Measurements from ENCODE around the gene PARVB. TPM values are rescaled to one million over a fixed set of nuclear protein-coding genes. Genes with fewer than 3 reads are reported as not detected.

The PARVB gene
- total and polyA plus RNA-seq, 4 donors, result 7.9 to 34.6 (median 20.2) TPM

- peak in 1 of 2 donors; percentile 58 for DNase-seq
- Histone ChIP-seq H3K36me3 (ENCODE audit: control insufficient read depth in 1 of 2, insufficient read depth in 2 of 2, low read length in 1 of 2) (no peaks in the 10 kb centered on the region), H3K4me3 (ENCODE audit: low read length in 2 of 2) (no peak overlapping the region), H3K27ac (ENCODE audit: low read depth in 1 of 2, low read length in 2 of 2) (no peak overlapping the region), H3K9me3 (ENCODE audit: control insufficient read depth, low read length) (no peaks in the 10 kb centered on the region), H3K4me1 (ENCODE audit: control insufficient read depth in 1 of 2, insufficient read depth in 2 of 2, low read length in 2 of 2) (no peaks in the 10 kb centered on the region), H3K27me3 (ENCODE audit: control insufficient read depth in 1 of 2, insufficient read depth in 2 of 2, low read length in 1 of 2) (no peaks in the 10 kb centered on the region)
- ATAC-seq (ENCODE audit: low FRiP score), result no peak
- intact Hi-C loops (cut with DNase I), result no loop called here
- 92 to 99% methylated on average over 16 of the region's 16 CpGs for WGBS, 2 donors
Observed at GRCh38 chr22:44205516-44206329, 181.6 kb downstream of the PARVB start.

- 92 to 96% methylated on average over 9 of the region's 9 CpGs for WGBS, 2 donors
- ATAC-seq (ENCODE audit: low FRiP score) (no peak), DNase-seq (no peak)
- H3K9me3 ChIP-seq (ENCODE audit: control insufficient read depth, low read length), result no peaks in the 10 kb centered on the region
- no peaks in the 10 kb centered on the region for H3K4me1 ChIP-seq (ENCODE audit: control insufficient read depth in 1 of 2, insufficient read depth in 2 of 2, low read length in 2 of 2)
- H3K36me3 ChIP-seq (ENCODE audit: control insufficient read depth in 1 of 2, insufficient read depth in 2 of 2, low read length in 1 of 2), result no peaks in the 10 kb centered on the region
- no peaks in the 10 kb centered on the region for H3K27me3 ChIP-seq (ENCODE audit: control insufficient read depth in 1 of 2, insufficient read depth in 2 of 2, low read length in 1 of 2)
- H3K27ac ChIP-seq (ENCODE audit: low read depth in 1 of 2, low read length in 2 of 2), result no peak overlapping the region
- intact Hi-C loops (cut with DNase I), result no loop called here
- no peak overlapping the region for H3K4me3 ChIP-seq (ENCODE audit: low read length in 2 of 2)
Observed at GRCh38 chr22:44206330-44206645, 182.2 kb downstream of the PARVB start.

- 94 to 98% methylated on average over 8 of the region's 8 CpGs for WGBS, 2 donors
- no peak overlapping the region for H3K27ac ChIP-seq (ENCODE audit: low read depth in 1 of 2, low read length in 2 of 2)
- ATAC-seq (ENCODE audit: low FRiP score) (no peak), DNase-seq (no peak)
- intact Hi-C loops (cut with DNase I), result no loop called here
- H3K4me3 ChIP-seq (ENCODE audit: low read length in 2 of 2), result no peak overlapping the region
- no peaks in the 10 kb centered on the region for H3K9me3 ChIP-seq (ENCODE audit: control insufficient read depth, low read length)
- H3K27me3 ChIP-seq (ENCODE audit: control insufficient read depth in 1 of 2, insufficient read depth in 2 of 2, low read length in 1 of 2), result no peaks in the 10 kb centered on the region
- H3K36me3 ChIP-seq (ENCODE audit: control insufficient read depth in 1 of 2, insufficient read depth in 2 of 2, low read length in 1 of 2), result no peaks in the 10 kb centered on the region
- no peaks in the 10 kb centered on the region for H3K4me1 ChIP-seq (ENCODE audit: control insufficient read depth in 1 of 2, insufficient read depth in 2 of 2, low read length in 2 of 2)
Observed at GRCh38 chr22:44206696-44207095, 182.6 kb downstream of the PARVB start.

GRCh38 chr22:44207173-44207980 is 183.3 kb downstream of the PARVB start:
- no peaks in the 10 kb centered on the region for H3K36me3 ChIP-seq (ENCODE audit: control insufficient read depth in 1 of 2, insufficient read depth in 2 of 2, low read length in 1 of 2)
- no peak overlapping the region for H3K4me3 ChIP-seq (ENCODE audit: low read length in 2 of 2)
- no peaks in the 10 kb centered on the region for H3K4me1 ChIP-seq (ENCODE audit: control insufficient read depth in 1 of 2, insufficient read depth in 2 of 2, low read length in 2 of 2)
- no peak for DNase-seq
- H3K27me3 ChIP-seq (ENCODE audit: control insufficient read depth in 1 of 2, insufficient read depth in 2 of 2, low read length in 1 of 2), result no peaks in the 10 kb centered on the region
- intact Hi-C loops (cut with DNase I), result no loop called here
- H3K9me3 ChIP-seq (ENCODE audit: control insufficient read depth, low read length), result no peaks in the 10 kb centered on the region
- no peak overlapping the region for H3K27ac ChIP-seq (ENCODE audit: low read depth in 1 of 2, low read length in 2 of 2)
- no peak for ATAC-seq (ENCODE audit: low FRiP score)
- 92 to 98% methylated on average over 10 to 16 of the region's 16 CpGs for WGBS, 2 donors

- intact Hi-C loops (cut with DNase I), result no loop called here
- DNase-seq (no peak), ATAC-seq (ENCODE audit: low FRiP score) (no peak)
- H3K27ac ChIP-seq (ENCODE audit: low read depth in 1 of 2, low read length in 2 of 2), result no peak overlapping the region
- H3K36me3 ChIP-seq (ENCODE audit: control insufficient read depth in 1 of 2, insufficient read depth in 2 of 2, low read length in 1 of 2), result no peaks in the 10 kb centered on the region
- H3K9me3 ChIP-seq (ENCODE audit: control insufficient read depth, low read length), result no peaks in the 10 kb centered on the region
- H3K4me1 ChIP-seq (ENCODE audit: control insufficient read depth in 1 of 2, insufficient read depth in 2 of 2, low read length in 2 of 2), result no peaks in the 10 kb centered on the region
- H3K27me3 ChIP-seq (ENCODE audit: control insufficient read depth in 1 of 2, insufficient read depth in 2 of 2, low read length in 1 of 2), result no peaks in the 10 kb centered on the region
- 97 to 98% methylated on average over 4 of the region's 4 CpGs for WGBS, 2 donors
- no peak overlapping the region for H3K4me3 ChIP-seq (ENCODE audit: low read length in 2 of 2)
Observed at GRCh38 chr22:44207981-44208317, 183.8 kb downstream of the PARVB start.

- Histone ChIP-seq H3K4me1 (ENCODE audit: control insufficient read depth in 1 of 2, insufficient read depth in 2 of 2, low read length in 2 of 2) (no peaks in the 10 kb centered on the region), H3K36me3 (ENCODE audit: control insufficient read depth in 1 of 2, insufficient read depth in 2 of 2, low read length in 1 of 2) (no peaks in the 10 kb centered on the region), H3K4me3 (ENCODE audit: low read length in 2 of 2) (no peak overlapping the region), H3K27me3 (ENCODE audit: control insufficient read depth in 1 of 2, insufficient read depth in 2 of 2, low read length in 1 of 2) (no peaks in the 10 kb centered on the region), H3K27ac (ENCODE audit: low read depth in 1 of 2, low read length in 2 of 2) (no peak overlapping the region), H3K9me3 (ENCODE audit: control insufficient read depth, low read length) (no peaks in the 10 kb centered on the region)
- ATAC-seq (ENCODE audit: low FRiP score) (no peak), DNase-seq (no peak)
- intact Hi-C loops (cut with DNase I), result no loop called here
- WGBS, 2 donors, result 93 to 95% methylated on average over 3 of the region's 3 CpGs
Observed at GRCh38 chr22:44209343-44209742, 185.2 kb downstream of the PARVB start.

GRCh38 chr22:44210722-44211121 is 186.6 kb downstream of the PARVB start:
- H3K27ac ChIP-seq (ENCODE audit: low read depth in 1 of 2, low read length in 2 of 2), result no peak overlapping the region
- 75 to 79% methylated on average over 4 of the region's 4 CpGs for WGBS, 2 donors

GRCh38 chr22:44211256-44211945 is 187.3 kb downstream of the PARVB start:
- ATAC-seq (ENCODE audit: low FRiP score) (no peak), DNase-seq (no peak)
- Histone ChIP-seq H3K4me1 (ENCODE audit: control insufficient read depth in 1 of 2, insufficient read depth in 2 of 2, low read length in 2 of 2) (no peaks in the 10 kb centered on the region), H3K27ac (ENCODE audit: low read depth in 1 of 2, low read length in 2 of 2) (peak overlapping the region; percentile 11 to 53), H3K4me3 (ENCODE audit: low read length in 2 of 2) (no peak overlapping the region), H3K27me3 (ENCODE audit: control insufficient read depth in 1 of 2, insufficient read depth in 2 of 2, low read length in 1 of 2) (no peaks in the 10 kb centered on the region), H3K9me3 (ENCODE audit: control insufficient read depth, low read length) (no peaks in the 10 kb centered on the region), H3K36me3 (ENCODE audit: control insufficient read depth in 1 of 2, insufficient read depth in 2 of 2, low read length in 1 of 2) (no peaks in the 10 kb centered on the region)
- intact Hi-C loops (cut with DNase I), result loop anchor here in 1 of 2 donors (10.0 kb wide), 2 partner anchors 113 to 153 kb away; no protein-coding TSS in a partner anchor
- 6 to 7% methylated on average over 6 of the region's 6 CpGs for WGBS, 2 donors

More at GRCh38 chr22:44210722-44211121, 186.6 kb downstream of the PARVB start:
- Histone ChIP-seq H3K36me3 (ENCODE audit: control insufficient read depth in 1 of 2, insufficient read depth in 2 of 2, low read length in 1 of 2) (no peaks in the 10 kb centered on the region), H3K27me3 (ENCODE audit: control insufficient read depth in 1 of 2, insufficient read depth in 2 of 2, low read length in 1 of 2) (no peaks in the 10 kb centered on the region), H3K4me3 (ENCODE audit: low read length in 2 of 2) (no peak overlapping the region), H3K9me3 (ENCODE audit: control insufficient read depth, low read length) (no peaks in the 10 kb centered on the region), H3K4me1 (ENCODE audit: control insufficient read depth in 1 of 2, insufficient read depth in 2 of 2, low read length in 2 of 2) (no peaks in the 10 kb centered on the region)
- ATAC-seq (ENCODE audit: low FRiP score) (no peak), DNase-seq (no peak)
- intact Hi-C loops (cut with DNase I), result loop anchor here in 1 of 2 donors (10.0 kb wide), 2 partner anchors 114 to 154 kb away; no protein-coding TSS in a partner anchor
